GM18519 (cell line): Measurements from ENCODE around the gene CYP8B1.

Source experiments
- ATAC-seq: cut with Tn5 transposase; IDR thresholded peaks from one replicate; pipeline ENCODE4 v1.9.1; 2021; ENCODE audit warnings: mild to moderate bottlenecking, moderate library complexity; ENCODE audit not compliant: unreplicated experiment, low FRiP score

Gene CYP8B1

DNA sequence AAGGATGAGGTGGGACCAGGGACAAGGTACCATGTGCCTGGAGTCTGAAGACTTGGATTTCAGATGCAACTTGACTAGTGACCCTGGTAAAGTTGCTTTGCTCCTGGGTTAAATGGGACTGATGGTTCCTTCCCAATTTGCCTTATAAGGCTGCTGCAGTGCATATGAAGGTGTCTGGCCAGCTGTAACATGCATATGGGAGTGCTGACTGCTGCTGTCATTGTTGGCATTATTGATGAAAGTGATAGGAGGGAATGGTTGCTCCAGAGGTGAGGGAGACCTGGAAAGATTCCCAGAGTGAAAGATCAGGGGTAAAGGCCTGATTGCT, 20.5 kb downstream of the CYP8B1 start:
- ATAC-seq = no peak

DNA sequence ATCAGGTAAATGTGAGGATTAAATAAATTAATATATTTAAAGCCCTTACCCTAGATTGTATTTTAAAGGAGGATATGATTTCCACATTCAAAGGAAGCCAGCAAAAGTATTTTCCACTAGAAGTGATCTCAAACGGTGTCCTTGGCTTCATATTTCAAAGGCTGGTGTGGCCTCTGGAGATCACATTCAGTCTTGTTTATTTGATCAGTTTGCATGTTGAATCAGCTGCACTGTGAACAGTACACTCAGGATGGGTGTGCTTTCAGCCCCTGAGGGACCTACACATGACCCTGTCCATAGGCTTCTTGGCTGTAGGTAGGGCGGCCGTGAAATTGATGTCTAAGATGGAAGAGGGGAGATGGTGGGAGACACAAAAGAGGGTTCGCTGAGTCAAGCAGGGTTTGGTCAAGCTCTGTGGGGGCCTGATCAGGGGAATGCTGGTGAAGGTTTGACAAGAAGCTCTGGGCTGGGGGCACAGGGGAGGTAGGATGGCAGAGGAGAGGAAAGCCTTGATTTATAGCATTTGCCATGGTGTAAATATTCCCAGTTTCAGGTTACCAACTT, 21.9 kb downstream of the CYP8B1 start:
- no peak for ATAC-seq

DNA sequence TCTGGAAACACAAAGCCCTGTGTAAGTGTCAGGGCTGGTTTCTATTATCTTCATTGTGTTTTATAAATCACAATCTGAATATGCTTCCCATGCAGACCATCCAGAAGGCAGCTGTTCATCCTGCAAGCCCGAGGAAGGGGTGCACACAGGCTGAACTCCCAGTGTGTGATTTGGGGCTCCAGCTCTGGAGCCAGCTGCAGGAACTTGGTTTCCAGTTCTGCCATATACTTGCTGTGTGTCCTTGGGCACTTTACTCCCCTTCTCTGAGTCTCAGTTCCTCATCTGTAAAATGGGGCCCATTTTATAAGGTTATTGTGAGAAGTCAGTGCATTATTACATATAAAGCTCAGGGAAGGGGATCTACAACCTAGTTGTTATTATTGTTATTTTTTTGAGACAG, 22.6 kb downstream of the CYP8B1 start:
- ATAC-seq = no peak

DNA sequence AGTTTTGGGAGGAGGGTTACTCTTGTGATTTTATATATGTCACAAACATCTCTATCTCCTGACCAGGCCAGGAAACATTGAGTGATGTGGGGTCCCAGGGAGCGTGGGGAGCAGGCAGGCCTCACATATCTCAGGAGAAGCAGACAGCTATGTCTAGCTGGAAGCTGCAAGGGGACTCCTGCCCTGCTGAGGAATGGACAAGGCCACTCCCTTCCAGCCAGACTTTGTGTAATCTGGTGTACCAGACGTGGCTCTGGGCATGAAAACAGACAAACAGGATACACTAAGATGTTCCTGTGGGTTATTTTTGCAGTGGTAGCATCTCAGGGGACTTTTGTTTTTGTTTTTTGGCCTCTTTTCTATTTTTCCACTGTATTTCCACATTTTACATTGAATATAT, 23.2 kb downstream of the CYP8B1 start:
- ATAC-seq = no peak

DNA sequence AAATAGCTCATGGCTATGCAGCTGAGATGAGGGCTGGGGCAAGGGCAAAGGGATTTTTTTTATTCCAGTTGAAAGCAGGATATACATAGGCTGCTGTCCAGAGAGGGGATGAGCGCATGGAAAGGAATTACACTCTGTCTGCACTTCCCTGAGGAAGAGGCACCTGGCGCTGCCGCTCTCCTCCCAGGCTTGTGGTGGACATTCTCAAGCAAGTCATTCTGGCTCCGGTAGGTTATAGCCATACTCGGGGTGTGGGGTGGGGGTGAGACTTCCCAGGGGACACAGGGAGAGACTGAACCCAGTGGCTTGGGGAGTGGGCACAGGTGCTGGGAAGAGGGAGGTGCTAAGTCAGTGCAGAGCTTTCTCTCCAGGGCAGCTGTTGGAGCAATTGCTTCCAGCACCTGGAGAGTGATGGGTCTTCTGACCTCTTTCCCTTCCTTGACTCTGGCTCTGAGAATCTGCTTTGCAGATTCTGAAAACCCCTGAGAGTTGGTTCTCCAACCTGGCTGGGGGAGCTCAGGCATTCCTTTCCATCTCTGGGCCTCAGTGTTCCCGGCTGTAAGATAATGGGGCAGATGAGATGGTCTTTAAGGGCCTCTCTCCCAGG, 24.3 kb downstream of the CYP8B1 start:
- no peak for ATAC-seq

- no peak for ATAC-seq
Measured at GRCh38 chr3:42850263-42850662, 25.4 kb downstream of the CYP8B1 start.

DNA sequence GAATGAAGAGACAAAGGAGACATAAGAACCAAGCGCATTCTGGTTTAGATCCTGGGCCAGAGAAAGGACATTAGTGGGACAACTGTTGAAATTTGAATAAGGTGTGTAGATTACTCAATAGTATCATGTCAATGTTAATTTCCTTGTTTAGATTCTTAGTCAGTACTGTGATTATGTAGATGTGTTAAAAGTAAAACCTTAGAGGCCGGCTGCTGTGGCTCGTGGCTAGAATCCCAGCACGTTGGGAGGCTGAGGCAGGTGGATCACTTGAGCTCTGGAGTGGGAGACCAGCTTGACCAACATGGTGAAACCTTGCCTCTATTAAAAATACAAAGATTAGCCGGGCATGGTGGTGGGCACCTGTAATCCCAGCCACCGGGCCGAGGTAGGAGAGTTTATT, 26.7 kb downstream of the CYP8B1 start:
- no peak for ATAC-seq

- ATAC-seq = no peak
Measured at GRCh38 chr3:42847731-42848130, 27.9 kb downstream of the CYP8B1 start.

DNA sequence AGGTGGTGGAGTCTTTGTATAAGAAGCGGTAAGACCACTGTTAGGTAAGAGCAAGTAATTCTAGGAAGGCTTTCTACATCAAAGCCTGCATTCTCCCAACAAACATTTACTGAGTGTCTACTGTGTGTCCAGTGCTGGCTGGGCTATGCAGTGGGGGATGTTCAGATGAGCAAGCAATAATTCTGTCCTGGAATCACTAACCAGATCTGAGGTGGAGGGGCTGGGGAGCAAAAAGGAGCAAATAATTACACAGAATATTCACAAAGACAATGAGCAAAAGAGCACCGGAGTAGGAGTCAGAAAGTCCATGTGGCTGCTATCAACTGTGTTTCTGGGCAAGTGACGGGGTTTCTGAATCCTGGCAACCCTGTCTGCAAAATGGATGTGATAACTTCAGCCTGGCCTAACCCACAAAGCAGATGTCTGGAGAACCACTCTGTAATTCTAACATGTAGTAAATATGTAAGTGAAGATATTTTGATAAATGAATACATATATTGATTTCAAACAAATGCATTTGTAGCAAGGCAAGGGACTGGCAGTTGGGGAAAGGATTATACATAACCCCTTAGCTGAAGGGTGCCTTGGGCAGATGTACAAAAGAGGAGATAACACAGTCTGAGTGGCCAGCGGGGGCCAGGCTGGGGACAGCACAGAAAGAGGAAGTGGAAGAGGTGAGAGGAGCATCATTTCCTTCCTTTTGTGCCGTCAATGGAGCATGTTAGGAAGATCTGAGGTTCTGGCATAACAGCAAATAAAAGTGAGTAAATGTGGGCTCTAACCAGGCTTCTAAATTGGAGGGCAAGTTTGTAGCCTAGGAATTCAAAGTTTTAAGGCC, 28.8 kb downstream of the CYP8B1 start:
- no peak for ATAC-seq

GRCh38 chr3:42844815-42845214, 30.9 kb downstream of the CYP8B1 start:
- no peak for ATAC-seq

DNA sequence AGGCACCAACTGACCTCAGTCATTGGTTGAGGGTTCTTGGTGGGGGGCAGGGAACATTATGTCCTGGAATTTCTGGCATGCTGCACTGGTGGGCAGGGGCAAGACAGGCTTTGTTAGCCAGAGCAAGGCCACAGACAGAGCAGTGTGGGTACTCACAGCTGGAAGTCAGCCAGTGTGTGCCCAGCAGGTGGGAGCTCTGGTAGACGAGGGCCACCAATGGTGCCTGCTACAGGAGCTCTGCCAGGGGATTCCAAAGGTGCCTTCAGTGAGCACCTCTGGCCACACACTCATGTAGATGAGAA, 31.3 kb downstream of the CYP8B1 start:
- ATAC-seq = no peak

DNA sequence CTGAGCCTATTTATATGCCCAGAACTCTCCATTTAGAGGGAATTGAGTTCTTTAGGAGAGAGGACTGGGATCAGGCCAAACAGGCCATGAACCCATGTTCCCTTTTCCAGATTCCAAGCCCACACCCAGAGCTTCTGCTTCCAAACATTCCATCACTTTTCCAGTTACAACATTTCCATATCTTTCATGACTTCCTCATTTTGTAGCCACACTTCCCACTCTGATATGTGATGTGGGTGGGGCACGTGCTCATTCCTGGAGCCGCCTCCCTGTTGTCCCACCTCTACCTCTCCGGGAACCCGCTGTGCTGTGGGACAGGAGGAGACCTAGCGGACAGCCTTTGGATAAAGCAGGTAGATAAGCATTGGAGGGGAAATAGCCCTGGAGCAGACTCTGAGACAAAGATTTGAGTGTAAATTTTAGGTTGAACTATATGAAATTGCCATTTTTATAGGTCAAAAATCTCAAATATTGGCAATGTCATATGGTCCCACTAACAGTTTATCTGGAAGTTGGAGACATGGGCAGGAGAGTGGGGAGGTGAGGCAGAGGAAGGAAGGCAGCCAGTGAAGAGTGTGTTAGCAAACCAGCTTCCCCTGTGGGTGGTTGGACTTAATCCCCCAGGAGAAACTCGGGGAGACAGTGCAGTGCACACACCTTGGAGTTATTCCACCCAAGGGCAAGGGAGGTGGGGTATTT, 31.8 kb downstream of the CYP8B1 start:
- no peak for ATAC-seq

- no peak for ATAC-seq
Measured at GRCh38 chr3:42841332-42841731, 34.3 kb downstream of the CYP8B1 start.

- ATAC-seq = peak; percentile 86
Measured at GRCh38 chr3:42839616-42840015, 36.1 kb downstream of the CYP8B1 start.

GRCh38 chr3:42838571-42838970, 37.1 kb downstream of the CYP8B1 start:
- ATAC-seq = no peak

DNA sequence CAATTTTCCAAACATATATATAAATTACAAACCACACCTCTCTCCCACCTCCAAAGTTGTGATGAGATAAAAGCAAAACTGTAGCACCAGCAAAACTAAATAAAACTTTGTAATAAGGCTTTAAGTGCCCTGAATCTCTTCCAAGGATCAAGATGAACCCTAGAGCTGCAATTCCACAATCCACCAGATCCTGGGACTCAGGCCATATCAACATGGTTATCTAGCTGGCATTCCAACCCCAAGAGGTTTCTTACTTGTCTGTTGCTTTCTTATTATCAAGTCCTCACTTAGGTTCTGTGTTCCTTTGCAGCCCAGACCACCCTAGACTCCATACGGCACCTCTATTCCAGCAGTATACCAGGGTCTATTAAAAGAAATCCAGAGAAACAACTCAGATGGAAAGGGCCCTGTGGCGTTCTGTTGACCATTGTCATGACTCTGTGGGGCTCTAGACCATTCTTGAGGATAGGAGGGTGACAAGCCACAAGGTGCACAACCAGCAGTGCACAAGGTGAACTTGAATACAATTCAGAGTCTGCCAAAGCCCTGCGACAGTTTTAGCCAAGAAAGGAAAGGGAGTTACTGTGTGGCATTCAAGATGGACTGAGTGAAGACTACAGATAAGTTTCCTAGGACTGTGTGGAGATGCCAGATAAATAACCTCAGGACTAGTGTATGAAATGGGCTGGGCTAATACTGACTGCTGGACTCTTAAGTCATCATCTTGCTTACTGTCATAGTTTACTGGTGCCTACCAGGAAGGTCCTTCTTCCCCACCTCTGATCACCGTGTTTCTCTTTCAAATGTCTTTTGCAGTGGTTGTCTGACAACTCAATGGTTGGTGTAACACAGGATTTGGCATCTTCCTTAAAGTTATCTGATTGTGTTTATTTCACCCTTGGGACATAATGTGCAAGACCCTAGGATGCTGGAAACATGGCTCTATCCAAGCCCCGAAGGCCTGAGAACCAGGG, 39.2 kb downstream of the CYP8B1 start:
- ATAC-seq = no peak

- no peak for ATAC-seq
Measured at GRCh38 chr3:42831321-42831713, 44.4 kb downstream of the CYP8B1 start.

DNA sequence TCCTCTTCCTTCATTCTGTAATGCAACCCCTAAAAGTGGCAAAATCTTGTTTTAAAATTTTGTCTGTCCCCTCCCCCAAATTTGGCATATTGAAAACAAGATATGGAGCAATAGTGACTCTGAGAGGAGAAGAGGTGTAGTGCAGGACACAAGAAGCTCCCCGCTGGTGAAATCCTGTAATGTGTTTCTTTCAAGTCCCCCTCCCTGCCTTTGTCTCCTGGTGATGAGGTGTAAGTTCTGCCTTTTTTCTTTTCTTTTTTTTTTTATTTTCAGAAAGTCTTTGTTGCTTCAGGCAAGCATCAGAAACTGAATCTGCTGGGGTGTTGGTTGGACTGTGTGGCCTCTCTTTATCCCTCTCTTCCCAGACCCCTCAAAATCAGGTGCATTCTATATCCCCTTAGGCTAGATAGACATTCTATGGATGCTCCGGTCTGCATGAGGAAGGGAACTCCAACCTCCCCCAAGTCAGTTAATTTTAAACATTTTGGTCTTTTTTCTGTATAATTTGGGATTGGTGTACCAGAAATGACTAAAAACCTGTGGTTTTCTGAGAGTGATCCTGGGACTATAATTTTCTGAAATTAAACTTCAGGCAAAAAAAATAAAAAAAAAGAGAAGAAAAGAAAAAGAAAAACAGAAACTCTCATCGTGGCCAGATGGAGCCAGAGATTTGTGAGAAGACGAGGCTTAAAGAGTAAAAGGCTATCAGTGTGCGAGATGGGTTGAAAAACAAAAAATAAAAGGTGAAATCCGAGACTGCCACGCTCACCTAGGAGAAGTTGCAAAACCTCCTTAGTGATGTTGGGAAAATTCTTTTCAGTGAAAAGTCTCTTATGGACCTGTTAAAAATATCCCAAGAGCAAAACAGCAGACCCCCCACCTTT, 45.0 kb downstream of the CYP8B1 start:
- ATAC-seq = no peak

DNA sequence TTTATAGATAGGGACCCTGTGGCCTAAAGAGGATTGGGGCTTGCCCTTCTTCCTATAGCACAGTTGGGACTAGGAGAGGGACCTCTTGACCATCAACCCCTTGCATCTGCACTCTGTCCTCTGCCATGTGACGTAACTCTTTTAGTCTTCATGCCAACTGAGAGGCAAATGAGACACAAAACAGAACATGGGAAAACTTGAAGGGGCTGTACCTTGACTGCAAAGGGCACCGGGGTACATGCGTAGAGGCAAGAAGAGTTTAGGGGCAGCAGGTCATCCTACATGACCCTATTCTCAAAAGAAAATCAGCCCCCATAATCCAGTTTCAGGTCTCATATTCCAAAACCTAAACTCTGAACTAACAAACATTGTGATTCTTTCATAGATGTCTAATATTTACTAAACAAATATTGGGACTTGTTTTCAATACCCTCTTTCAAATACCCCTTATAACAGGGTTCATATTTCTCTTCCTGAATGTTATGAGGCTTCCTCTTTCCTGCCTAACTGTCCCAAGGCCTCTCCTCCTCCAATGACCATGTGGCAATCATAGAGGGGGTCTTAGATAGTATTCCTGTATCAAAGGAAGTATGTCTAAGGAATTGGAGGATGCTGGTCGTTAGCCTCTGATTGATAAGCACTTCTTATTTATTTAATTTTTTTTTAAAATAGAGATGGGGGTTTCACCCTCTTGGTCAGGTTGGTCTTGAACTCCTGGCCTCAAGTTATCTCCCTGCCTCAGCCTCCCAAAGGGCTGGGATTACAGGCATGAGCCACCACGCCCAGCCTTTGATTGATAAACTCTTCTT, 45.8 kb downstream of the CYP8B1 start:
- ATAC-seq = no peak
